Measurements from ENCODE around the gene TCF7L1. TPM values are rescaled to one million over a fixed set of nuclear protein-coding genes. Genes with fewer than 3 reads are reported as not detected.
"Not testable (repeated sequence)": the region's sequence is repeated elsewhere in the genome, so short reads cannot be mapped to it uniquely, and the experiment has no call there.

Gene TCF7L1
- total RNA-seq, 1 experiment from 2014 or later: 2.8 TPM

DNA sequence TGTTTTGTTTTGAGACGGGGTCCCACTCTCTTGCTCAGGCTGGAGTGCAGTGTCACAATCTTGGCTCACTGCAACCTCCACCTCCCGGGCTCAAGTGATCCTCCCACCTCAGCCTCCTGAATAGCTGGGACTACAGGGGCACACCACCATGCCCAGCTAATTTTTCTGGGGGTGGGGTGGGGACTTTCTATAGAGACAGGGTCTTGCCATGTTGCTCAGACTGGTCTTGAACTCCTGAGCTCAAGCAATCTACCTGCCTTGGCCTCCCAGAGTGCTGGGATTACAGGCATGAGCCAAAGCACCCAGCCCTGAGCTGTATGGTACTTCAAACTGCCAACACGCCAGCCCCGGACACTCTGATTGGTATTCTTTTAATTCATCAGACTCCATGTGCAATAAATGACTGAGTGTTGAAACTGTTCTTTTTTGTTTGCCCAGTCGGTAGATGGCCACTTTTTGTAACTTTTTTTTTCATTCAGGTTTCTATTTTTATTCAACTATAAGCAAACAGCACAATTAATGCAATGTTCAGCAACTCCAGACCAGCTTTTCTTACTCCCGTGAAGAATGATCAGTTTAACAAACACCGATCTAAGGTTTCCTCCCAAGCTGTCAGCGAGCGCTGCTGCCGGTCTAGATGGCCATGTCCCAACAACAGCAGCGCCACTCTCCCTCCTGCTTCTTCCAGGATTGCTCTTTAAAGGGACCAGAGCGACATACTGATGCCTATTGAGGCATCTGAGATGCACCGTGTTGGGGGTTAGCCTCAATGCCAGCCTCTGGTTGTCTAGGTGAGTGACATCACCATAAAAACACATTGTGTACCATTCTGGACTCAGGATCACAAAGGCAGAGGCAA, 207.1 kb downstream of the TCF7L1 start:
- no peaks in the 10 kb centered on the region for H3K9me2 ChIP-seq (ENCODE audit: insufficient read depth)
- no peaks in the 10 kb centered on the region for H3K27me3 ChIP-seq (ENCODE audit: insufficient read depth, low read depth)
- H3K79me2 ChIP-seq (ENCODE audit: low read depth): no peaks in the 10 kb centered on the region
- intact Hi-C loops (cut with micrococcal nuclease; ENCODE audit: unreplicated experiment): no loop called here
- H3K4me3 ChIP-seq: no peak overlapping the region
- ChIA-PET POLR2A (ENCODE audit: unreplicated experiment) (no interaction called here), CTCF (no interaction called here)
- H2AFZ ChIP-seq: no peak overlapping the region
- no TSS peak for BruUV-seq (replicated peaks)
- H3K9me3 ChIP-seq (ENCODE audit: insufficient read depth, low read depth): no peaks in the 10 kb centered on the region
- H3K4me2 ChIP-seq: no peak overlapping the region
- TF ChIP-seq, protein P1, sequence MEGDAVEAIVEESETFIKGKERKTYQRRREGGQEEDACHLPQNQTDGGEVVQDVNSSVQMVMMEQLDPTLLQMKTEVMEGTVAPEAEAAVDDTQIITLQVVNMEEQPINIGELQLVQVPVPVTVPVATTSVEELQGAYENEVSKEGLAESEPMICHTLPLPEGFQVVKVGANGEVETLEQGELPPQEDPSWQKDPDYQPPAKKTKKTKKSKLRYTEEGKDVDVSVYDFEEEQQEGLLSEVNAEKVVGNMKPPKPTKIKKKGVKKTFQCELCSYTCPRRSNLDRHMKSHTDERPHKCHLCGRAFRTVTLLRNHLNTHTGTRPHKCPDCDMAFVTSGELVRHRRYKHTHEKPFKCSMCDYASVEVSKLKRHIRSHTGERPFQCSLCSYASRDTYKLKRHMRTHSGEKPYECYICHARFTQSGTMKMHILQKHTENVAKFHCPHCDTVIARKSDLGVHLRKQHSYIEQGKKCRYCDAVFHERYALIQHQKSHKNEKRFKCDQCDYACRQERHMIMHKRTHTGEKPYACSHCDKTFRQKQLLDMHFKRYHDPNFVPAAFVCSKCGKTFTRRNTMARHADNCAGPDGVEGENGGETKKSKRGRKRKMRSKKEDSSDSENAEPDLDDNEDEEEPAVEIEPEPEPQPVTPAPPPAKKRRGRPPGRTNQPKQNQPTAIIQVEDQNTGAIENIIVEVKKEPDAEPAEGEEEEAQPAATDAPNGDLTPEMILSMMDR (conservative IDR thresholded peaks at IDR 0.05): no peak
- no peak for TF ChIP-seq EZH2 (IDR thresholded peaks at IDR 0.05; ENCODE audit: low read depth)
- H4K20me1 ChIP-seq (ENCODE audit: insufficient read depth): 0 out of 2 replicates have a peak, but pooled peaks cover 4% of the 10 kb centered on the region
- no peaks in the 10 kb centered on the region for H3K36me3 ChIP-seq (ENCODE audit: low read depth)
- DNase-seq: no peak
- H3K4me1 ChIP-seq (replicated peaks; ENCODE audit: insufficient read depth): no peaks in the 10 kb centered on the region
- H3F3A ChIP-seq (ENCODE audit: insufficient read depth, low read depth): peaks cover 10% of the 10 kb centered on the region; the same call in 1 of the 2 replicates
- H3K27ac ChIP-seq: no peak overlapping the region

DNA sequence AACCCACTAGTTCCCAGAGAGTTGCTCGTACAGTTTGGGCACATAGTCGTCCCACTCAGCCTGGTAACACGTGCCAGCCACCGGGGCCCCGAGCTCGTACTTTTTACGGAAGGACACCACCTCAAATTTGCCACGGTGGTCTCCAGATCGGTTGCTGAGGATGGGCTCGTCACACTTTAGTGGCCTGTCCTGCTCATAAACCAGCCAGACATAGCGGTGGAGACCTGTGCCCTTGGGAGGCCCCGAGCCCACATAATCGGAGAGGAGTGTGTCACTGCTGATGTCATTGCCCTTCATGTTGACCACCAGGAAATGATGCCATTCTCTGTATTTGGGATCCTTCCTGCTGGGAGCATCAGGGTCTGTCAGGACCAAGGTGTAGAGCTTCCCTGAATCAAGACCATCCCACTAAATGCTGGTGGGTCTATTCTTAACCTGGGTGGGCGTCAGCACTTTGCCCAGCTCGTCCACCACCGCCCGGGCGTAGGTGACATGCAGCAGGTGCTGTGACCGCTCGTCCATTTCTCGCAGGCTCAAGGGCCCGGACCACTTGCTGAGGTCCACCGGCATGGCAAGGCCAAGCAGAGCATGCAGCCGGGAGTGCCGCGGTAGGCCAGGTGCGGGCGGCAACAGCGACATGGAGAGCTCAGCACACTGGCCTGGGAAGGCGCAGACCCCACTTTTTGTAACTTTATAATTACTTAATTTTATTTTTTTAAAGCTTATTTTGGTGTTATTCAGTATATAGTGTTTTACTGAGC, 208.3 kb downstream of the TCF7L1 start:
- Histone ChIP-seq H3K9me2 (ENCODE audit: insufficient read depth) (no peaks in the 10 kb centered on the region), H3K4me3 (no peak overlapping the region), H3K36me3 (ENCODE audit: low read depth) (no peaks in the 10 kb centered on the region), H3F3A (ENCODE audit: insufficient read depth, low read depth) (peaks cover 10% of the 10 kb centered on the region; the same call in 1 of the 2 replicates), H3K27ac (no peak overlapping the region), H3K27me3 (ENCODE audit: insufficient read depth, low read depth) (no peaks in the 10 kb centered on the region), H2AFZ (no peak overlapping the region), H4K20me1 (ENCODE audit: insufficient read depth) (0 out of 2 replicates have a peak, but pooled peaks cover 4% of the 10 kb centered on the region), H3K9me3 (ENCODE audit: insufficient read depth, low read depth) (no peaks in the 10 kb centered on the region), H3K79me2 (ENCODE audit: low read depth) (no peaks in the 10 kb centered on the region), H3K4me2 (no peak overlapping the region), H3K4me1 (replicated peaks; ENCODE audit: insufficient read depth) (no peaks in the 10 kb centered on the region)
- CTCF ChIA-PET: no interaction called here
- POLR2A ChIA-PET (ENCODE audit: unreplicated experiment): interaction anchor here (0.8 kb wide), 1 partner anchor 20 kb away, joined by 5 read pairs; no protein-coding TSS in a partner anchor
- no TSS peak for BruUV-seq (replicated peaks)
- no peak for TF ChIP-seq EZH2 (IDR thresholded peaks at IDR 0.05; ENCODE audit: low read depth)
- TF ChIP-seq, protein P1 (conservative IDR thresholded peaks at IDR 0.05): no peak
- no peak for DNase-seq
- intact Hi-C loops (cut with micrococcal nuclease; ENCODE audit: unreplicated experiment): no loop called here

DNA sequence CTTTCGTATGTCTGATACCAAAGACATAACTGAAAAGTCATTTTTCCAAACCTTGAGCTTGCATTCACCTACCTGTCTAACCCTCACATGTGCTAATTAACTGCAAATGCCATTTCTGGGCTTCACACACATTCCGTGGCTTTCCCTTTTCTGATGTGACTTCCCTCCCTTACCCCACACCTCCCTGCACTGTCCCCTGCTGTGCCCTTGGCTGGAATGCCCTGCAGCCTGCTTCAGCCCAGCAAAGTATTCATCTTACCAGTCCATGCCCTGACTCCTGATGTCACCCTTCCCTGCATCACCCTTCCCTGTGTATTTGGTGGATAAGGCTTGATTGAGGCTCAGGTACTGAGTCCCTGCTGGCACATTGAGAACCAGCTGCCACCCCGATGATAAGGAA, 209.0 kb downstream of the TCF7L1 start:
- DNase-seq: no peak
- Histone ChIP-seq H3K36me3 (ENCODE audit: low read depth) (no peaks in the 10 kb centered on the region), H3K4me3 (no peak overlapping the region), H3K4me1 (replicated peaks; ENCODE audit: insufficient read depth) (no peaks in the 10 kb centered on the region), H3K27ac (no peak overlapping the region), H3K27me3 (ENCODE audit: insufficient read depth, low read depth) (no peaks in the 10 kb centered on the region), H3K79me2 (ENCODE audit: low read depth) (no peaks in the 10 kb centered on the region), H3K9me3 (ENCODE audit: insufficient read depth, low read depth) (no peaks in the 10 kb centered on the region), H3K4me2 (no peak overlapping the region), H3K9me2 (ENCODE audit: insufficient read depth) (no peaks in the 10 kb centered on the region), H3F3A (ENCODE audit: insufficient read depth, low read depth) (peaks cover 10% of the 10 kb centered on the region; the same call in 1 of the 2 replicates), H4K20me1 (ENCODE audit: insufficient read depth) (0 out of 2 replicates have a peak, but pooled peaks cover 4% of the 10 kb centered on the region), H2AFZ (no peak overlapping the region)
- no peak for TF ChIP-seq EZH2 (IDR thresholded peaks at IDR 0.05; ENCODE audit: low read depth)
- TF ChIP-seq, protein P1 (conservative IDR thresholded peaks at IDR 0.05): no peak
- ChIA-PET CTCF (no interaction called here), POLR2A (ENCODE audit: unreplicated experiment) (interaction anchor here (0.8 kb wide), 1 partner anchor 19 kb away, joined by 5 read pairs; no protein-coding TSS in a partner anchor)
- intact Hi-C loops (cut with micrococcal nuclease; ENCODE audit: unreplicated experiment): no loop called here
- BruUV-seq (replicated peaks): no TSS peak

DNA sequence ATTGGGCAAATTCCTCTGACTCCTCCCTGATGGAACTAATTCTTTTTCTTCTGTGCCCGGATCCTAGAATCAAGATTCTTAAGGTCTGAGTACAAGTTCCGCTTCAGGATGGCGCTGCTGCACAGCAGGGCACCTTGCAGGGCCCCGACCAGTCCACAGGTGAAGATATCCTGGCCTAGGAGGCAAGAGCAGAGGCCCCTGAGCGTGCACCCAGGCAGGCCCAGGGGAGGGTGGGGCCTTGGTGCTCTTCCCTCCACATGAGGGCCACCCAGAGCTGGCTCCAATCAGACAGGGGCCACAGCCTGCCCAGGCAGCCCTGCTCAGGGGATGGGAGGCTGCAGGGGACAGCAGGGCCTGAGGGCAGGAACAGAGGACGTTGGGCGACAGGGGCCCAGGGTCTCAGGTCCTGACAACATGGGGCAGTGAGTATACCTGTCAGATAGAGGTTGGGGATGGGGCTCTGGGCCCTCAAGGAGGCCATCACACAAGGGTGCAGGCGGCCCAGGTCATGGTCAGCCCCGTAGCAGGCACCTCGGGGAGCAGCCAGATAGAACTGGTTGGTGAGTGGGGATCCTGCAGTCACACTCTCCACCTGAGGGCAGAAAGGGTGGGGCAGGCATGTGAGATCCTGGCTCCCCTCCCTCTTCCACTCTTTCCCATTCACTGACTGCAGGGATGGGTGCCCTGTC, 210.2 kb downstream of the TCF7L1 start:
- H3K4me2 ChIP-seq; intact Hi-C loops (cut with micrococcal nuclease; ENCODE audit: unreplicated experiment); H3K27ac ChIP-seq; H3K9me2 ChIP-seq (ENCODE audit: insufficient read depth); CTCF ChIA-PET; H3K79me2 ChIP-seq (ENCODE audit: low read depth); H3K9me3 ChIP-seq (ENCODE audit: insufficient read depth, low read depth); H3K4me3 ChIP-seq; H3K4me1 ChIP-seq (replicated peaks; ENCODE audit: insufficient read depth); BruUV-seq (replicated peaks); POLR2A ChIA-PET (ENCODE audit: unreplicated experiment); H4K20me1 ChIP-seq (ENCODE audit: insufficient read depth); H2AFZ ChIP-seq; DNase-seq; H3K27me3 ChIP-seq (ENCODE audit: insufficient read depth, low read depth); H3K36me3 ChIP-seq (ENCODE audit: low read depth): not testable (repeated sequence)
- H3F3A ChIP-seq (ENCODE audit: insufficient read depth, low read depth): peaks cover 10% of the 10 kb centered on the region; the same call in 1 of the 2 replicates
